HEK293T (cell line): ENCODE data around the gene RHBG.

Source experiments
- ARNT ChIP-seq: fragments of 450-650 bp; IDR thresholded peaks from 2 replicates; pipeline ENCODE4 v1.6.1; 2017; ENCODE audit warnings: mild to moderate bottlenecking
- BHLHE40 ChIP-seq: fragments of 450-650 bp; IDR thresholded peaks from 2 replicates; pipeline ENCODE4 v1.6.1; 2016; ENCODE audit warnings: mild to moderate bottlenecking, moderate library complexity, borderline replicate concordance
- ELF4 ChIP-seq: fragments of 450-650 bp; IDR thresholded peaks from 2 replicates; pipeline ENCODE4 v1.6.1; 2017; ENCODE audit warnings: antibody characterized with exemption
- FOXK2 ChIP-seq: fragments of 450-650 bp; IDR thresholded peaks from 2 replicates; pipeline ENCODE4 v1.6.1; 2016; ENCODE audit warnings: mild to moderate bottlenecking
- FOXM1 ChIP-seq: fragments of 450-650 bp; IDR thresholded peaks from 2 replicates; pipeline ENCODE4 v1.6.1; 2017; ENCODE audit warnings: mild to moderate bottlenecking, borderline replicate concordance
- HDGF ChIP-seq: fragments of 450-650 bp; IDR thresholded peaks from 2 replicates; pipeline ENCODE4 v1.6.1; 2017; ENCODE audit warnings: antibody characterized with exemption, borderline replicate concordance
- LEF1 ChIP-seq: fragments of 450-650 bp; IDR thresholded peaks from 2 replicates; pipeline ENCODE4 v1.6.1; 2017; ENCODE audit warnings: mild to moderate bottlenecking, borderline replicate concordance
- PKNOX1 ChIP-seq: fragments of 450-650 bp; IDR thresholded peaks from 2 replicates; pipeline ENCODE4 v1.6.1; 2016
- SP1 ChIP-seq: fragments of 450-650 bp; IDR thresholded peaks from 2 replicates; pipeline ENCODE4 v1.6.1; 2017
- TARDBP ChIP-seq: fragments of 450-650 bp; IDR thresholded peaks from 2 replicates; pipeline ENCODE4 v1.6.1; 2016
- ZNF384 ChIP-seq: fragments of 450-650 bp; IDR thresholded peaks from 2 replicates; pipeline ENCODE4 v1.6.1; 2016

- TF ChIP-seq PKNOX1 (no peak), SP1 (no peak), TARDBP (no peak), ARNT (no peak), HDGF (no peak), BHLHE40 (no peak), ZNF384 (no peak), LEF1 (no peak), ELF4 (no peak), FOXM1 (no peak), FOXK2 (no peak)
Measured at GRCh38 chr1:156387870-156388173, 18.8 kb downstream of the RHBG start.
